Measurements from ENCODE around the gene CDADC1.
"Not testable (repeated sequence)": the region's sequence is repeated elsewhere in the genome, so short reads cannot be mapped to it uniquely, and the experiment has no call there.

CDADC1 gene

GRCh38 chr13:49240017-49240416, 7.7 kb upstream of the CDADC1 start:
- peak; percentile 46 for DNase-seq

GRCh38 chr13:49241296-49241695, 6.4 kb upstream of the CDADC1 start:
- no peak for DNase-seq

- no peak for DNase-seq
These were observed 2.6 kb upstream of the CDADC1 start for GRCh38 chr13:49245101-49245500.

DNA sequence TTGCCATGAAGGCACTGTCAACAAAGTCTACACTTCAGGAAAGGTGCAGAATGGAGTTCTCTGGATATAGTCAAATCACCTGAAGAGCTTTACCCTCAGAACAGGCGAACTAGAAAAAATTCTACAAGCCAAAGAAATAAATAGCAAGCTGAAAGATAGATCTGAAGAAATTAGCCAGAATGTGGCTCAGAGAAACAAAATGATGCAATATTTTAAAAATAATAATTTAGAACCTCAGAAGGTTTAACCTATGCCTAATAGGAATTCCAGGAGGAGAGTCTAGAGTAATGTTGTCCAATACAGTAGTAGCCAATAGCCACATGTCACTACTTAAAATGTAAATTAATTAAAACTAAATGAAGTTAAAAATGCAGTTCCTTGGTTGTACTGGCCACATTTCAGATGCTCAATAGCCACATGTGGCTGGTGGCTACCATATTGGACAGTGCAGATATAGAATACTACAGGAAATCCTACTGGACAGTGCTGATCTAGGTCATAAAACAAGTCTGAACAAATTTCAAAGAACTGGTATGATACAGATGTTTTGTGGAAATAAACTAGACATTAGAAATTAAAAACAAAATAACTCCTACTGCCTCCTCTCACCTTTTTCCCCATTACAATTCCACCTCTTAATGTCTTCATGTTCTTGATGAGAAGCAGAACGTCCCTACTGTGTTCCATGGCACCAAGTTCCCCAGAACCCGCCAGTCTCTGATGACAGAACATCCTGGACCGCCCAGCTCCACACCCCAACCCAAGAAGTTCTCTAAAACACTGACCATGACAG, 679 bp upstream of the CDADC1 start:
- DNase-seq = peak; percentile 22

DNA sequence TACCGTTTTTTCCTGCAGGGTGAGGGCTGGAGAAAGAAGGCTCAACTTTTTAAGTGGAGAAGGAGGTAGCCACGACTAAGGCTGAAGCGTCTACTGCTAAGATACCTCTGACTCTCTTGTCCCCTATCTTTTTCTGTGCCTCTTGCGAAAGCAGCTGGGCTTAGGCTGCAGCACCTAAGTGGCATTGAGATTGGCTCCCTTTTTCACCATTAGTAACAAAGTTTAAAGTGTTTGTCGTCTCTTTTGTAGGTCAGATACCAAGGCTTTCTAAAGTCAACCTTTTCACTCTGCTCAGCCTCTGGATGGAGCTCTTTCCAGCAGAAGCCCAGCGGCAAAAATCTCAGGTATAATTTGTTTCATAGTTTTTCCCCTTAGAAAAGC, 887 bp downstream of the CDADC1 start:
- peak; percentile 50 for DNase-seq

- DNase-seq = no peak
These were observed 3.6 kb downstream of the CDADC1 start for GRCh38 chr13:49251326-49251725.

- DNase-seq = no peak
These were observed 5.6 kb downstream of the CDADC1 start for GRCh38 chr13:49253310-49253709.

GRCh38 chr13:49254007-49254406, 6.3 kb downstream of the CDADC1 start:
- no peak for DNase-seq

- DNase-seq = no peak
These were observed 9.1 kb downstream of the CDADC1 start for GRCh38 chr13:49256841-49257240.

GRCh38 chr13:49258089-49258796, 10.5 kb downstream of the CDADC1 start:
- DNase-seq = no peak

DNA sequence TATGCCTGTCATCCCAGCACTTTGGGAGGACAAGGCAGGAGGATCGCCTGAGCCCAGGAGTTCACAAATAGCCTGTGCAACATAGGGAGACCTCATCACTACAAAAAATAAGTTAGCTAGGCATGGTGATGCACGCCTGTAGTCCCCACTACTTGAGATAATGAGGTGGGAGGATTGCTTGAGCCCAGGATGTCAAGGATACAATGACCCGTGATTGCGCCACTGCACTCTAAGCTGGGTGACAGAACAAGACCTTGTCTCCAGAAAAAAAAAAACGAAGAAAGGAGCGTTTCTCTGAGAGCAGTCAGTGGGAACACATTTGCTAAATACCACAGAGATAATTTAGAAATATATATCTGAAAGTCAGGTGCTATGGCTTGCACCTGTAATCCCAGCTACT, 11.9 kb downstream of the CDADC1 start:
- no peak for DNase-seq

GRCh38 chr13:49262634-49263033, 14.9 kb downstream of the CDADC1 start:
- DNase-seq = no peak

- no peak for DNase-seq
These were observed 18.1 kb downstream of the CDADC1 start for GRCh38 chr13:49265822-49266221.

DNA sequence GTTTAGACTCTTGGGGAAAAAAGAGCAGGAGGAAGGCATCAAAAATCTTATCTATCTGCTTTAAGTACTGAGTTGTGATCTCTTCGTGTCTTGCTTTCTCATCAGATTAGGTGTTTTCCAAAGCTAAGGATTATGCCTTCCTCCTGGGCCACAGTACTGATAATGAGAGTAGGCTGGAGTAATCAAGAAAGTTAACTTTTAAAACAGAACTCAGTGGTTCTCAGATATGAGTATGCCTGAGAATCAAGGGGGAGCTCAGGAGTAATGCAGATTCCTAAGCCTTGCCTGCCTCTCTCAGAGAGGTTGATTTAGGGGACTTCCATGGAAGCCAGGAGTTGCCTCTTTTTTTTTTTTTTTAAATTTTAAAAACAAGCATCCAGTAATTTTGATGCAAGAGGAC, 23.5 kb downstream of the CDADC1 start:
- no peak for DNase-seq

- peak; percentile 11 for DNase-seq
These were observed 24.6 kb downstream of the CDADC1 start for GRCh38 chr13:49272296-49272695.

DNA sequence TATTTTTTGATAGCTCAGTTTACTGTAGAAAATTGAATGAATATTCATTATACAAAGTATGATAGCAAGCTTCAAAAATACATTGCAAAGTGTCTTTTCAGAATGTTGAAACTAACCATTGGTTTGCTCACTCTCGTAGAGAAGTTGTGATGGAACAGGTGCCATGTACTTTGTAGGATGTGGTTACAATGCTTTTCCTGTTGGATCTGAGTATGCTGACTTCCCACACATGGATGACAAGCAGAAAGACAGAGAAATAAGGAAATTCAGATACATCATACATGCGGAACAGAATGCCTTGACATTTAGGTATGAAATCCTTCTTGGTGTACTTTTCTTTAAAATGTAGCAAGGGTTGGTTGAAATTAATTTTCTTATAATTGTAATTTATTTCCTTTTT, 30.5 kb downstream of the CDADC1 start:
- no peak for DNase-seq

GRCh38 chr13:49279112-49279511, 31.4 kb downstream of the CDADC1 start:
- DNase-seq = no peak

GRCh38 chr13:49279885-49280284, 32.2 kb downstream of the CDADC1 start:
- DNase-seq = no peak

DNA sequence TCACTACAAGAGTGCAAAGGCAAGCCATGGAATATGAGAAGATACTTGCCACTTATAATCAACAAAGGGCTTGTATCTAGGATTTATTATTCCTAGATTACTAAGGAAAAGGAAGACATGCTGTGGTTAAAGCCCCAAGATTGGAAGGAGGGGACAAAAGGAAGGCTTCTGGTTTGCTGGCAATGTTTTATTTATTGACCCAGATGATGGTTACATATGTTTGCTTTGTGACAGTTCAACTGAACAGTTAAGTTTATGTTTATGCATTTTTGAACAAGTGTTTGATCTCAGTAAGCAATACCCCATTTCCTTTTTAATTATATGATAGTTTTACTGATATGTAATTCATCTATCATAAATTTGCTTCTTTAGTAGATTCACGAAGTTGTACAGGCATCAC, 40.3 kb downstream of the CDADC1 start:
- no peak for DNase-seq

- DNase-seq = no peak
These were observed 40.7 kb downstream of the CDADC1 start for GRCh38 chr13:49288458-49288857.

DNA sequence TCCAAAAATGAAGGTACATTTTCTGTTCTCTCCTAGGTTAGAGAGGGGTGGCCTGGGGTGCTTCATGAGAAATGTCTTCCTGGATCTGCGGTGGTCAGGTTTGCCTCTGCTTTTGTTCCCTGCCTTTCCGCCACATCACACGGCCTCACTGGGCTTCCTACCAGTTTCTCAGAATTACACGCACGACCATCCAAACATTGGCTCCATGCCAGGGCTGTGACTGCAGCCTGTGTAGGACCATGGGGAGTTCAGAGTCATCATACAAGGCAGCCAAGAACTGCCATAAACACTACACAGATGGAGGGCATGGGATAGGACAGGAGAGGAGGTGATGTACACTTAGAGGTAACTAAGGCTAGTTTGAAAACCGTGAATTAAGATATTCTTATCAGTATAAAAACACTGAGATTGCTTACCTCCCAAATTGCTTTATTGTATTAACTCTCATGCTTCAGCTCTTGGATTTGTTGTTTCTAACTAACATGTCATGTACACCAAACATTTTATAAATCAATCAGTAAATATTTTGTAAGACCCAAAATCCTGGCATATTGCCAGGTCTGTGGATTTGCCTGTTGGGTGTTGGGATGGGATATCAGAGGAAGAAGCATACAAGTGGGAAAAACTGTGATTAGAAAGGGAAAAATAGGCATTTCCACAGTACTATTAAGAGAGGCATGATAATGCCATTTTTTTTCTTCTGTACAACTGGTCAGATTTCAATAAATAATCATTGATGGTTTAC, 45.2 kb downstream of the CDADC1 start:
- DNase-seq = peak; percentile 5

GRCh38 chr13:49294723-49295122, 47.0 kb downstream of the CDADC1 start:
- not testable (repeated sequence) for DNase-seq

DNA sequence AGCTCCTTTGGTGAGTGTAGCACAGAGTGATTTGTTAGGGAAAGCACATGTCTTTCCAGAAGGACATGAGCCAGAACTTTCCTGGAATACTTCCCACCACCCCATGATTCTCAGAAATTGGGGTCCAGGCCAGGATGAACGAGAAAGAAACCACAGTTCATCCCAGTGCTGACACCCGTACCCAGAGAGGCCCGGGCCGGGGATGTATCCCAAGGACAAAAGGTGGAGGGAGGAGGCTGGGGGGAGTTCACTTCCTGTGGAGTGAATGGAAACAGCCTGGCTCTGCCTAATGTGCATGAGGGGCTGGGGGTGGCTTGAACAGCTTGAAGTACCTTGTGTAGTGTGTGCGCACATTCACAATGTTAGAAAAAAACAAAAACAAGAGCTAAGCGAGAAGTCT, 47.5 kb downstream of the CDADC1 start:
- DNase-seq = no peak

- no peak for DNase-seq
These were observed 48.9 kb downstream of the CDADC1 start for GRCh38 chr13:49296659-49297058.
